SU-DHL-6 (cell line): Measurements from ENCODE around the gene VKORC1L1.
"Not testable (repeated sequence)": the region's sequence is repeated elsewhere in the genome, so short reads cannot be mapped to it uniquely, and the experiment has no call there.

Experiments
- H2AFZ ChIP-seq: fragments of 200-600 bp; sonication (generic); 2 replicates; pipeline ENCODE4 v1.6.1; 2014; ENCODE audit warnings: low read depth, mild to moderate bottlenecking, moderate library complexity, mixed read lengths, antibody characterized with exemption, low read length; ENCODE audit not compliant: severe bottlenecking
- H3F3A ChIP-seq: fragments of 200-600 bp; shearing (Covaris generic); 2 replicates; pipeline ENCODE4 v1.6.0; 2016; ENCODE audit warnings: antibody characterized with exemption, mild to moderate bottlenecking; ENCODE audit not compliant: insufficient read depth
- H3K27ac ChIP-seq: fragments of 200-600 bp; sonication (generic); 2 replicates; pipeline ENCODE4 v1.5.1; 2016; ENCODE audit warnings: low read depth, mild to moderate bottlenecking, low read length, moderate library complexity, mixed read lengths
- H3K27me3 ChIP-seq: fragments of 200-600 bp; sonication (generic), shearing (Covaris generic); 2 replicates; pipeline ENCODE4 v1.6.0; 2014; ENCODE audit warnings: mild to moderate bottlenecking, low read length
- H3K36me3 ChIP-seq: fragments of 200-600 bp; sonication (generic); 2 replicates; pipeline ENCODE4 v1.6.1; 2014; ENCODE audit warnings: mild to moderate bottlenecking, low read length, mixed read lengths
- H3K4me2 ChIP-seq: fragments of 300-600, 200-600 bp; shearing (Covaris generic), sonication (generic); 2 replicates; pipeline ENCODE4 v1.6.0; 2014; ENCODE audit warnings: low read length, low read depth, mild to moderate bottlenecking; ENCODE audit not compliant: poor library complexity, severe bottlenecking
- H3K4me3 ChIP-seq: fragments of 200-600 bp; sonication (generic); 2 replicates; pipeline ENCODE4 v1.5.1; 2014; ENCODE audit warnings: antibody characterized with exemption, low read length, mild to moderate bottlenecking, mixed read lengths; ENCODE audit not compliant: insufficient read depth, poor library complexity, severe bottlenecking
- H3K79me2 ChIP-seq: fragments of 200-600 bp; sonication (generic); 2 replicates; pipeline ENCODE4 v1.6.1; 2014; ENCODE audit warnings: mild to moderate bottlenecking, low read length, moderate library complexity; ENCODE audit not compliant: insufficient read depth
- H3K9ac ChIP-seq: fragments of 200-600 bp; sonication (generic); 2 replicates; pipeline ENCODE4 v1.7.0; 2014; ENCODE audit warnings: mild to moderate bottlenecking, low read length
- H3K9me2 ChIP-seq: fragments of 200-600 bp; sonication (generic); replicated peaks from 2 replicates; pipeline ENCODE4 v1.6.1; 2014; ENCODE audit warnings: low read length; ENCODE audit not compliant: insufficient read depth
- H3K9me3 ChIP-seq: fragments of 200-600 bp; sonication (generic); 2 replicates; pipeline ENCODE4 v1.6.1; 2014; ENCODE audit warnings: low read length, mixed read lengths; ENCODE audit not compliant: insufficient read depth
- H4K20me1 ChIP-seq: fragments of 200-600 bp; sonication (generic); 2 replicates; pipeline ENCODE4 v1.6.1; 2014; ENCODE audit warnings: low read depth, mild to moderate bottlenecking, antibody characterized with exemption, low read length, moderate library complexity, mixed read lengths

Gene VKORC1L1

GRCh38 chr7:65879292-65880153, 6.6 kb downstream of the VKORC1L1 start:
- not testable (repeated sequence) for H3K9me3 ChIP-seq, H3K36me3 ChIP-seq, H3K27me3 ChIP-seq, H3K27ac ChIP-seq, H4K20me1 ChIP-seq, H3K4me3 ChIP-seq, H3K4me2 ChIP-seq, H3K9ac ChIP-seq, H3F3A ChIP-seq, H3K9me2 ChIP-seq, H2AFZ ChIP-seq
- peaks cover 77% of the 10 kb centered on the region for H3K79me2 ChIP-seq

DNA sequence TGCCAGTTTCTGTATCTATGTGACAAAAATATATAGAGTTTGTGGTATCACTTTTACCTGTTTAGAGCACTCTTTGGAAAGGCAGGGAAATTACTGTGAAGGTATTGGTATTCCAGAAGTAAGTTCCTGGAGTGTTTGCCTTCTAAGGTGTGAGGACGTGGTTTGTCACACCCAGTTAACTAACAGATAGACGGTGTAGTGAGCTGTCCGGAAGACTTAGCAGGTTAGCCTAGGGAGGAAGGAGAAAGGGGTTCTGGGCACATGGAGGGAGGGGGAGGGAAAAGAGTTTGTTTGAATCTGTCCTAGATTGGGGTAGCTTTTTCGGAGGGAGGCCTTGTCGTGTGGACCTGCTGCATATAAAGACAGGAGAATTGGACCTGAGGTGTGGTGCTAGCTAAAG, 7.4 kb downstream of the VKORC1L1 start:
- H4K20me1 ChIP-seq, H3K9me2 ChIP-seq, H3K4me2 ChIP-seq, H3K9me3 ChIP-seq, H3K27ac ChIP-seq, H2AFZ ChIP-seq, H3K9ac ChIP-seq, H3K27me3 ChIP-seq, H3F3A ChIP-seq, H3K36me3 ChIP-seq, H3K4me3 ChIP-seq: not testable (repeated sequence)
- peaks cover 75% of the 10 kb centered on the region for H3K79me2 ChIP-seq

- H4K20me1 ChIP-seq, H3K4me2 ChIP-seq, H3K9ac ChIP-seq, H3F3A ChIP-seq, H3K27me3 ChIP-seq, H3K9me2 ChIP-seq, H3K36me3 ChIP-seq, H3K9me3 ChIP-seq, H2AFZ ChIP-seq, H3K4me3 ChIP-seq, H3K27ac ChIP-seq: not testable (repeated sequence)
- peaks cover 72% of the 10 kb centered on the region for H3K79me2 ChIP-seq
These were observed 12.1 kb downstream of the VKORC1L1 start for GRCh38 chr7:65884983-65885382.

- not testable (repeated sequence) for H3K4me3 ChIP-seq, H2AFZ ChIP-seq, H3K27me3 ChIP-seq, H3K9me2 ChIP-seq, H3K9ac ChIP-seq, H3K4me2 ChIP-seq, H4K20me1 ChIP-seq, H3K27ac ChIP-seq, H3K9me3 ChIP-seq, H3K36me3 ChIP-seq, H3F3A ChIP-seq
- peaks cover 67% of the 10 kb centered on the region for H3K79me2 ChIP-seq
These were observed 12.7 kb downstream of the VKORC1L1 start for GRCh38 chr7:65885533-65885932.

DNA sequence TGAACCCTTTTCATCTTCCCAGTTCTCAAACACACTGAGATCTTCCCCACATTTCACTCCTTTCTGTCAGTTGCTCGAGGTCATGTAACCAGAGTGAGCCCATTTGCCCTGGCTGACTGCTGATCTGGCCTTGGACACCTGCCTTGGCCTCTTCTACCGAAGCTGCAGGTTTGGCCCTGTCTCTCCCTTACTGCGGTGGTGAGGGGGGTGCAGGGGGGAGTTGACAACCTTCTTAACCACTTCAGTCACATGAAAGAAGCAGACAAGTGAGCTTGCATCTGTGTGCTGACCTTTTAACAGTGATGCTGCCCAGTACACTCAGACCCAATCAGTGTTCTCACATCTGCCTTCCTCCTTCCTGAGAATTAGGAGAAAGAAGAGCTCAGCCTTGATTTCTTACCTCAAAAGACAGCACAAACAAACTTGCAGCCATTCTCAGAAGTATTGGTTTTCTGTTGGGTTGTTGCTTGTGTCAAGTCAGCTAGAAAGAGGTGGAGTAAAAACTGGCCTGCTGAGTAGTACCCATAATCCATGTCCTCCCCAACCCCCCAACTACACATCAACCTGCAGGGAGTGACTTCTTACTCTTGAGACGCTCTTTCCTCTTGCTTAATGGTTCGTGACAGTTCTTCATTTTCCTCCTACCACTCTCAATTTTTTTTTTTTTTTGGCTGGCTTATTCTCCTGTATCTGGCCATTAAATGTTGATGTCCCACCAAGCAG, 15.7 kb downstream of the VKORC1L1 start:
- H3K4me2 ChIP-seq, H4K20me1 ChIP-seq, H3F3A ChIP-seq, H2AFZ ChIP-seq, H3K9me2 ChIP-seq, H3K9me3 ChIP-seq, H3K9ac ChIP-seq, H3K27ac ChIP-seq, H3K4me3 ChIP-seq, H3K27me3 ChIP-seq: not testable (repeated sequence)
- peaks cover 71% of the 10 kb centered on the region for H3K79me2 ChIP-seq
- H3K36me3 ChIP-seq, result peaks cover 22% of the 10 kb centered on the region; the same call in 1 of the 2 replicates

GRCh38 chr7:65889722-65890121, 16.8 kb downstream of the VKORC1L1 start:
- H3K79me2 ChIP-seq, result peaks cover 71% of the 10 kb centered on the region
- not testable (repeated sequence) for H3F3A ChIP-seq, H4K20me1 ChIP-seq, H3K27me3 ChIP-seq, H3K9ac ChIP-seq, H2AFZ ChIP-seq, H3K9me3 ChIP-seq, H3K4me3 ChIP-seq, H3K4me2 ChIP-seq, H3K9me2 ChIP-seq, H3K27ac ChIP-seq
- peaks cover 21% of the 10 kb centered on the region; the same call in 1 of the 2 replicates for H3K36me3 ChIP-seq
